GM12873 (cell line): Measurements from ENCODE around the gene NAPSA.

ENCODE experiments used
- CTCF ChIP-seq: IDR thresholded peaks from 2 replicates; pipeline ENCODE4 v1.5.1; 2012; ENCODE audit warnings: low read depth, mild to moderate bottlenecking, moderate library complexity, low read length, control low read depth; ENCODE audit not compliant: insufficient read depth; ENCODE audit errors: missing control alignments

The NAPSA gene

GRCh38 chr19:50333235-50333736, 32.2 kb downstream of the NAPSA start:
- no peak for TF ChIP-seq CTCF

GRCh38 chr19:50332244-50333038, 33.0 kb downstream of the NAPSA start:
- TF ChIP-seq CTCF, result no peak

GRCh38 chr19:50331994-50332243, 33.5 kb downstream of the NAPSA start:
- no peak for TF ChIP-seq CTCF

- no peak for TF ChIP-seq CTCF
These were observed 34.0 kb downstream of the NAPSA start for GRCh38 chr19:50331221-50331993.

GRCh38 chr19:50330365-50331078, 34.9 kb downstream of the NAPSA start:
- TF ChIP-seq CTCF, result no peak

- no peak for TF ChIP-seq CTCF
These were observed 36.1 kb downstream of the NAPSA start, which contains the start of gene KCNC3 for GRCh38 chr19:50329146-50329925. KCNC3 (minus strand) TSS chr19:50329377; CDS start chr19:50329082, 295 bp downstream.
